Measurements from ENCODE around the gene GFPT1. TPM values are rescaled to one million over a fixed set of nuclear protein-coding genes. Genes with fewer than 3 reads are reported as not detected.
A peak's percentile ranks its signal among the peaks of the same experiment; 100 is the strongest.

Gene GFPT1
- total and polyA plus RNA-seq, 2 experiments from 2014 or later, result 60.8 to 62.0 TPM

GRCh38 chr2:69385443-69386151 lies 1.4 kb downstream of the GFPT1 start:
- no peaks in the 10 kb centered on the region; the same call in 1 of the 2 replicates for H3F3A ChIP-seq (replicated peaks; ENCODE audit: low read depth)
- H3K9me2 ChIP-seq (ENCODE audit: insufficient read depth), result no peaks in the 10 kb centered on the region
- H3K27ac Mint-ChIP-seq, result no peak overlapping the region
- H3K27me3 ChIP-seq (ENCODE audit: insufficient read depth), result no peaks in the 10 kb centered on the region
- H3K4me3 ChIP-seq, result peak overlapping the region; percentile 85
- H3K4me1 ChIP-seq (ENCODE audit: insufficient read depth), result peaks cover 22% of the 10 kb centered on the region
- H3K27me3 Mint-ChIP-seq (ENCODE audit: insufficient read depth, low read depth, poor library complexity), result no peaks in the 10 kb centered on the region
- ATAC-seq (no peak), DNase-seq (ENCODE audit: low spot score) (no peak)
- no peaks in the 10 kb centered on the region; the same call in 2 of the 3 replicates for H3K36me3 Mint-ChIP-seq (ENCODE audit: low read depth)
- H4K20me1 ChIP-seq (replicated peaks; ENCODE audit: insufficient read depth), result peaks cover 15% of the 10 kb centered on the region
- H3K4me2 ChIP-seq, result peak overlapping the region; percentile 88
- peaks cover 26% of the 10 kb centered on the region for H3K4me1 Mint-ChIP-seq
- H3K4me3 Mint-ChIP-seq, result peak overlapping the region; percentile 93
- H3K27ac ChIP-seq (ENCODE audit: low read depth), result no peak overlapping the region
- H3K9me3 Mint-ChIP-seq, result no peaks in the 10 kb centered on the region; the same call in 2 of the 3 replicates
- H3K36me3 ChIP-seq (ENCODE audit: insufficient read depth), result no peaks in the 10 kb centered on the region
- TF ChIP-seq ZNF114 (CRISPR knock-in tag; IDR thresholded peaks at IDR 0.05), result no peak
- no peak for TF ChIP-seq REST (IDR thresholded peaks at IDR 0.05; ENCODE audit: unreplicated experiment)
- no peak for TF ChIP-seq ETS1 (IDR thresholded peaks at IDR 0.05)
- no peak for TF ChIP-seq ZNF462 (CRISPR knock-in tag; IDR thresholded peaks at IDR 0.05)
- peaks cover 60% of the 10 kb centered on the region for H3K79me2 ChIP-seq (replicated peaks; ENCODE audit: insufficient read depth)
- no peak overlapping the region for H2AFZ ChIP-seq

Data from GM23338 (cell line).